ENCODE data around the gene CD8B2.
"Not testable (repeated sequence)": the region's sequence is repeated elsewhere in the genome, so short reads cannot be mapped to it uniquely, and the experiment has no call there.

- not testable (repeated sequence) for TF ChIP-seq CTCF (IDR thresholded peaks at IDR 0.05); JUN (IDR thresholded peaks at IDR 0.05); RAD21 (conservative IDR thresholded peaks at IDR 0.05 in 1 of 2, IDR thresholded peaks at IDR 0.05 in 1 of 2); POLR2A (IDR thresholded peaks at IDR 0.05; ENCODE audit: low read length); RCOR1 (IDR thresholded peaks at IDR 0.05; ENCODE audit: low read depth, low read length); NR3C1 (IDR thresholded peaks at IDR 0.05); MAFK (IDR thresholded peaks at IDR 0.05; ENCODE audit: partially characterized antibody); SMC3 (IDR thresholded peaks at IDR 0.05); MAZ (IDR thresholded peaks at IDR 0.05; ENCODE audit: borderline replicate concordance, low read depth, low read length); REST (IDR thresholded peaks at IDR 0.05)
Measured at GRCh38 chr2:106487386-106488191, 425 bp downstream of the CD8B2 start.

All from A549 (cell line).